Measurements from ENCODE around the gene NLGN3. TPM values are rescaled to one million over a fixed set of nuclear protein-coding genes. Genes with fewer than 3 reads are reported as not detected.

NLGN3 gene
- total RNA-seq, 1 donor, result 1.5 TPM

- no peak for DNase-seq (ENCODE audit: low read depth)
- no peak for TF ChIP-seq CTCF (IDR thresholded peaks at IDR 0.05; ENCODE audit: insufficient read depth, low read length)
- no peak overlapping the region for H3K4me3 ChIP-seq (ENCODE audit: low read depth, low read length)
Measured at GRCh38 chrX:71217298-71217697, 72.7 kb downstream of the NLGN3 start.

Small RNAs within 50 kb of the gene (small RNA-seq; reads per million reads assigned to genes)
- not detected for gene CXorf65

Other genes starting within 250 kb of the NLGN3 start
- not detected in 2 replicates for gene TEX11, start 236.1 kb upstream of the NLGN3 start, total RNA-seq (ENCODE audit: low replicate concordance)
- not detected in 2 replicates for gene SLC7A3, start 213.7 kb upstream of the NLGN3 start, total RNA-seq (ENCODE audit: low replicate concordance)
- gene SNX12, start 76.5 kb upstream of the NLGN3 start, total RNA-seq (ENCODE audit: low replicate concordance), result 61.7 and 64.1 TPM in 2 replicates
- gene FOXO4, start 49.0 kb upstream of the NLGN3 start, total RNA-seq (ENCODE audit: low replicate concordance), result 4.2 and 75.8 TPM in 2 replicates
- not detected in 2 replicates for gene CXorf65, start 38.1 kb upstream of the NLGN3 start, total RNA-seq (ENCODE audit: low replicate concordance)
- gene IL2RG, start 33.3 kb upstream of the NLGN3 start, total RNA-seq (ENCODE audit: low replicate concordance), result not detected in 2 replicates
- gene MED12, start 26.2 kb upstream of the NLGN3 start, total RNA-seq (ENCODE audit: low replicate concordance), result 12.4 and 24.3 TPM in 2 replicates
- gene GJB1, start 78.4 kb downstream of the NLGN3 start, total RNA-seq (ENCODE audit: low replicate concordance), result not detected in 2 replicates
- gene ZMYM3, start 109.3 kb downstream of the NLGN3 start, total RNA-seq (ENCODE audit: low replicate concordance), result 10.6 and 20.3 TPM in 2 replicates
- 330 and 444 TPM in 2 replicates for gene NONO, start 138.8 kb downstream of the NLGN3 start, total RNA-seq (ENCODE audit: low replicate concordance)
- 2.6 and 6.2 TPM in 2 replicates for gene ITGB1BP2, start 156.9 kb downstream of the NLGN3 start, total RNA-seq (ENCODE audit: low replicate concordance)
- 29.8 and 74.4 TPM in 2 replicates for gene TAF1, start 221.5 kb downstream of the NLGN3 start, total RNA-seq (ENCODE audit: low replicate concordance)

All from fibroblast of the aortic adventitia (primary cell).